ENCODE measurements around the gene PRAME. TPM values are rescaled to one million over a fixed set of nuclear protein-coding genes. Genes with fewer than 3 reads are reported as not detected.
"Not testable (repeated sequence)": the region's sequence is repeated elsewhere in the genome, so short reads cannot be mapped to it uniquely, and the experiment has no call there.

PRAME gene
- under 0.01 TPM in 1 of 2 replicates, not detected in the other for total RNA-seq
- polyA plus RNA-seq = 0.16 and 0.20 TPM in 2 replicates
- not detected in 2 replicates for polyA plus RNA-seq (2012)
- not detected in 2 replicates for polyA minus RNA-seq (ENCODE audit: low replicate concordance)

- no peaks in the 10 kb centered on the region for H3K27me3 ChIP-seq (ENCODE audit: control insufficient read depth, insufficient read depth, low read length)
- no peak for TF ChIP-seq EZH2 (IDR thresholded peaks at IDR 0.05; ENCODE audit: low read length, missing control alignments)
- TF ChIP-seq CTCF (conservative IDR thresholded peaks at IDR 0.05 in 1 of 2, IDR thresholded peaks at IDR 0.05 in 1 of 2; ENCODE audit: low read depth in 1 of 2, low read length in 2 of 2) = peak; percentile 13 to 57
- no peaks in the 10 kb centered on the region for H3K4me1 ChIP-seq (ENCODE audit: control insufficient read depth, extremely low read depth, insufficient read depth, low read length)
- H2AFZ ChIP-seq (ENCODE audit: low read length) = no peak within 1 kb of the TSS
- no peaks in the 10 kb centered on the region for H4K20me1 ChIP-seq (ENCODE audit: control insufficient read depth, extremely low read depth, insufficient read depth, low read length)
- peak; percentile 3 to 22 for DNase-seq (ENCODE audit: low read depth in 2 of 2)
- no peaks in the 10 kb centered on the region for H3K79me2 ChIP-seq (ENCODE audit: control insufficient read depth, insufficient read depth, low read length)
- no peak within 1 kb of the TSS for H3K4me3 ChIP-seq (replicated peaks in 1 of 4; ENCODE audit: control extremely low read depth in 1 of 4, insufficient read depth in 1 of 4, low read depth in 3 of 4, low read length in 4 of 4)
- no peak within 1 kb of the TSS for H3K4me2 ChIP-seq (ENCODE audit: extremely low read depth, insufficient read depth, low read length)
- no peak within 1 kb of the TSS for H3K9ac ChIP-seq (ENCODE audit: insufficient read depth, low read length)
- H3K9me3 ChIP-seq (ENCODE audit: control insufficient read depth, insufficient read depth, low read depth, low read length) = no peaks in the 10 kb centered on the region
- H3K36me3 ChIP-seq (ENCODE audit: control insufficient read depth, insufficient read depth, low read length) = no peaks in the 10 kb centered on the region
- no peak within 1 kb of the TSS for H3K27ac ChIP-seq (ENCODE audit: insufficient read depth, low read length)
Measured at GRCh38 chr22:22558972-22559603, at the start of gene PRAME. PRAME (minus strand) TSS chr22:22559265; CDS start chr22:22556832, 2,433 bp downstream.

GRCh38 chr22:22608022-22608421 lies 49.0 kb upstream of the PRAME start:
- not testable (repeated sequence) for H2AFZ ChIP-seq (ENCODE audit: low read length); H3K27me3 ChIP-seq (ENCODE audit: control insufficient read depth, insufficient read depth, low read length); H3K36me3 ChIP-seq (ENCODE audit: control insufficient read depth, insufficient read depth, low read length); H3K4me1 ChIP-seq (ENCODE audit: control insufficient read depth, extremely low read depth, insufficient read depth, low read length); H4K20me1 ChIP-seq (ENCODE audit: control insufficient read depth, extremely low read depth, insufficient read depth, low read length); H3K4me3 ChIP-seq (replicated peaks in 1 of 4; ENCODE audit: control extremely low read depth in 1 of 4, insufficient read depth in 1 of 4, low read depth in 3 of 4, low read length in 4 of 4); H3K4me2 ChIP-seq (ENCODE audit: extremely low read depth, insufficient read depth, low read length); H3K9ac ChIP-seq (ENCODE audit: insufficient read depth, low read length); DNase-seq (ENCODE audit: low read depth in 2 of 2); H3K79me2 ChIP-seq (ENCODE audit: control insufficient read depth, insufficient read depth, low read length); H3K27ac ChIP-seq (ENCODE audit: insufficient read depth, low read length); H3K9me3 ChIP-seq (ENCODE audit: control insufficient read depth, insufficient read depth, low read depth, low read length)

GRCh38 chr22:22605074-22605404 lies 46.0 kb upstream of the PRAME start:
- no peak for DNase-seq (ENCODE audit: low read depth in 2 of 2)
- TF ChIP-seq CTCF (conservative IDR thresholded peaks at IDR 0.05 in 1 of 2, IDR thresholded peaks at IDR 0.05 in 1 of 2; ENCODE audit: low read depth in 1 of 2, low read length in 2 of 2) = no peak
- no peak for TF ChIP-seq EZH2 (IDR thresholded peaks at IDR 0.05; ENCODE audit: low read length, missing control alignments)

More at GRCh38 chr22:22605074-22605404, 46.0 kb upstream of the PRAME start:
- Histone ChIP-seq H2AFZ (ENCODE audit: low read length) (no peak overlapping the region), H3K4me1 (ENCODE audit: control insufficient read depth, extremely low read depth, insufficient read depth, low read length) (no peaks in the 10 kb centered on the region), H3K9me3 (ENCODE audit: control insufficient read depth, insufficient read depth, low read depth, low read length) (no peaks in the 10 kb centered on the region), H3K79me2 (ENCODE audit: control insufficient read depth, insufficient read depth, low read length) (no peaks in the 10 kb centered on the region), H3K27ac (ENCODE audit: insufficient read depth, low read length) (no peak overlapping the region), H3K9ac (ENCODE audit: insufficient read depth, low read length) (no peak overlapping the region), H4K20me1 (ENCODE audit: control insufficient read depth, extremely low read depth, insufficient read depth, low read length) (no peaks in the 10 kb centered on the region), H3K4me2 (ENCODE audit: extremely low read depth, insufficient read depth, low read length) (no peak overlapping the region), H3K27me3 (ENCODE audit: control insufficient read depth, insufficient read depth, low read length) (no peaks in the 10 kb centered on the region), H3K4me3 (replicated peaks in 1 of 4; ENCODE audit: control extremely low read depth in 1 of 4, insufficient read depth in 1 of 4, low read depth in 3 of 4, low read length in 4 of 4) (no peak overlapping the region), H3K36me3 (ENCODE audit: control insufficient read depth, insufficient read depth, low read length) (no peaks in the 10 kb centered on the region)

Measured in fibroblast of lung (primary cell).